ENCODE data around the gene PIP4K2C.

DNA sequence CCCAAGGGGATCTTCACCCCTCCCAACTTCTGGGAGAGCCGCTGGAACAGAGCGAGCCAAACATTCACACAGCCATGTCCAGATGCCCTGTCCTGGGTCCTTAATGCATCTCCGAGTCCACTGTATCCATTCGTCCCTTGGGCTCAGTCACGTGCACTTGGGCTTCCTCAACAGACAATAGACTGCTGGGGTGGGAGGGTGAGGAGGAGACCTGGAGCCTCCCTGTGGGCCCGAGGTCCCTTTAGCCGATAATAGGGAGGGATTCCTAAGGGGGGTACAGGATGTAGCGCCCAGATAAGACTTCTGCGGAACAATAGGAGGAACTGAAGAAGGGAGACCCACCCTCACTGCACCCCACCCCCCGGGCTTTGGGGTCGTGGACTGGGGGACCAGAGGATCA, 26.9 kb downstream of the PIP4K2C start:
- TF ChIP-seq ZNF331 (CRISPR knock-in tag; IDR thresholded peaks at IDR 0.05; ENCODE audit: low read depth) = no peak
- no peak for TF ChIP-seq POLR2AphosphoS5 (IDR thresholded peaks at IDR 0.05; ENCODE audit: low read depth)
- TF ChIP-seq, protein P1, sequence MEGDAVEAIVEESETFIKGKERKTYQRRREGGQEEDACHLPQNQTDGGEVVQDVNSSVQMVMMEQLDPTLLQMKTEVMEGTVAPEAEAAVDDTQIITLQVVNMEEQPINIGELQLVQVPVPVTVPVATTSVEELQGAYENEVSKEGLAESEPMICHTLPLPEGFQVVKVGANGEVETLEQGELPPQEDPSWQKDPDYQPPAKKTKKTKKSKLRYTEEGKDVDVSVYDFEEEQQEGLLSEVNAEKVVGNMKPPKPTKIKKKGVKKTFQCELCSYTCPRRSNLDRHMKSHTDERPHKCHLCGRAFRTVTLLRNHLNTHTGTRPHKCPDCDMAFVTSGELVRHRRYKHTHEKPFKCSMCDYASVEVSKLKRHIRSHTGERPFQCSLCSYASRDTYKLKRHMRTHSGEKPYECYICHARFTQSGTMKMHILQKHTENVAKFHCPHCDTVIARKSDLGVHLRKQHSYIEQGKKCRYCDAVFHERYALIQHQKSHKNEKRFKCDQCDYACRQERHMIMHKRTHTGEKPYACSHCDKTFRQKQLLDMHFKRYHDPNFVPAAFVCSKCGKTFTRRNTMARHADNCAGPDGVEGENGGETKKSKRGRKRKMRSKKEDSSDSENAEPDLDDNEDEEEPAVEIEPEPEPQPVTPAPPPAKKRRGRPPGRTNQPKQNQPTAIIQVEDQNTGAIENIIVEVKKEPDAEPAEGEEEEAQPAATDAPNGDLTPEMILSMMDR (conservative IDR thresholded peaks at IDR 0.05; ENCODE audit: low read depth in 2 of 2) = no peak
- TF ChIP-seq EZH2 (IDR thresholded peaks at IDR 0.05; ENCODE audit: low read depth, unreplicated experiment) = no peak
- TF ChIP-seq NANOG (IDR thresholded peaks at IDR 0.05; ENCODE audit: borderline replicate concordance) = no peak
- TF ChIP-seq, protein P2, sequence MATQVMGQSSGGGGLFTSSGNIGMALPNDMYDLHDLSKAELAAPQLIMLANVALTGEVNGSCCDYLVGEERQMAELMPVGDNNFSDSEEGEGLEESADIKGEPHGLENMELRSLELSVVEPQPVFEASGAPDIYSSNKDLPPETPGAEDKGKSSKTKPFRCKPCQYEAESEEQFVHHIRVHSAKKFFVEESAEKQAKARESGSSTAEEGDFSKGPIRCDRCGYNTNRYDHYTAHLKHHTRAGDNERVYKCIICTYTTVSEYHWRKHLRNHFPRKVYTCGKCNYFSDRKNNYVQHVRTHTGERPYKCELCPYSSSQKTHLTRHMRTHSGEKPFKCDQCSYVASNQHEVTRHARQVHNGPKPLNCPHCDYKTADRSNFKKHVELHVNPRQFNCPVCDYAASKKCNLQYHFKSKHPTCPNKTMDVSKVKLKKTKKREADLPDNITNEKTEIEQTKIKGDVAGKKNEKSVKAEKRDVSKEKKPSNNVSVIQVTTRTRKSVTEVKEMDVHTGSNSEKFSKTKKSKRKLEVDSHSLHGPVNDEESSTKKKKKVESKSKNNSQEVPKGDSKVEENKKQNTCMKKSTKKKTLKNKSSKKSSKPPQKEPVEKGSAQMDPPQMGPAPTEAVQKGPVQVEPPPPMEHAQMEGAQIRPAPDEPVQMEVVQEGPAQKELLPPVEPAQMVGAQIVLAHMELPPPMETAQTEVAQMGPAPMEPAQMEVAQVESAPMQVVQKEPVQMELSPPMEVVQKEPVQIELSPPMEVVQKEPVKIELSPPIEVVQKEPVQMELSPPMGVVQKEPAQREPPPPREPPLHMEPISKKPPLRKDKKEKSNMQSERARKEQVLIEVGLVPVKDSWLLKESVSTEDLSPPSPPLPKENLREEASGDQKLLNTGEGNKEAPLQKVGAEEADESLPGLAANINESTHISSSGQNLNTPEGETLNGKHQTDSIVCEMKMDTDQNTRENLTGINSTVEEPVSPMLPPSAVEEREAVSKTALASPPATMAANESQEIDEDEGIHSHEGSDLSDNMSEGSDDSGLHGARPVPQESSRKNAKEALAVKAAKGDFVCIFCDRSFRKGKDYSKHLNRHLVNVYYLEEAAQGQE (IDR thresholded peaks at IDR 0.05; ENCODE audit: unreplicated experiment) = no peak
- no peak for TF ChIP-seq EZH2phosphoT487 (IDR thresholded peaks at IDR 0.05; ENCODE audit: unreplicated experiment)
- TF ChIP-seq, protein P3, sequence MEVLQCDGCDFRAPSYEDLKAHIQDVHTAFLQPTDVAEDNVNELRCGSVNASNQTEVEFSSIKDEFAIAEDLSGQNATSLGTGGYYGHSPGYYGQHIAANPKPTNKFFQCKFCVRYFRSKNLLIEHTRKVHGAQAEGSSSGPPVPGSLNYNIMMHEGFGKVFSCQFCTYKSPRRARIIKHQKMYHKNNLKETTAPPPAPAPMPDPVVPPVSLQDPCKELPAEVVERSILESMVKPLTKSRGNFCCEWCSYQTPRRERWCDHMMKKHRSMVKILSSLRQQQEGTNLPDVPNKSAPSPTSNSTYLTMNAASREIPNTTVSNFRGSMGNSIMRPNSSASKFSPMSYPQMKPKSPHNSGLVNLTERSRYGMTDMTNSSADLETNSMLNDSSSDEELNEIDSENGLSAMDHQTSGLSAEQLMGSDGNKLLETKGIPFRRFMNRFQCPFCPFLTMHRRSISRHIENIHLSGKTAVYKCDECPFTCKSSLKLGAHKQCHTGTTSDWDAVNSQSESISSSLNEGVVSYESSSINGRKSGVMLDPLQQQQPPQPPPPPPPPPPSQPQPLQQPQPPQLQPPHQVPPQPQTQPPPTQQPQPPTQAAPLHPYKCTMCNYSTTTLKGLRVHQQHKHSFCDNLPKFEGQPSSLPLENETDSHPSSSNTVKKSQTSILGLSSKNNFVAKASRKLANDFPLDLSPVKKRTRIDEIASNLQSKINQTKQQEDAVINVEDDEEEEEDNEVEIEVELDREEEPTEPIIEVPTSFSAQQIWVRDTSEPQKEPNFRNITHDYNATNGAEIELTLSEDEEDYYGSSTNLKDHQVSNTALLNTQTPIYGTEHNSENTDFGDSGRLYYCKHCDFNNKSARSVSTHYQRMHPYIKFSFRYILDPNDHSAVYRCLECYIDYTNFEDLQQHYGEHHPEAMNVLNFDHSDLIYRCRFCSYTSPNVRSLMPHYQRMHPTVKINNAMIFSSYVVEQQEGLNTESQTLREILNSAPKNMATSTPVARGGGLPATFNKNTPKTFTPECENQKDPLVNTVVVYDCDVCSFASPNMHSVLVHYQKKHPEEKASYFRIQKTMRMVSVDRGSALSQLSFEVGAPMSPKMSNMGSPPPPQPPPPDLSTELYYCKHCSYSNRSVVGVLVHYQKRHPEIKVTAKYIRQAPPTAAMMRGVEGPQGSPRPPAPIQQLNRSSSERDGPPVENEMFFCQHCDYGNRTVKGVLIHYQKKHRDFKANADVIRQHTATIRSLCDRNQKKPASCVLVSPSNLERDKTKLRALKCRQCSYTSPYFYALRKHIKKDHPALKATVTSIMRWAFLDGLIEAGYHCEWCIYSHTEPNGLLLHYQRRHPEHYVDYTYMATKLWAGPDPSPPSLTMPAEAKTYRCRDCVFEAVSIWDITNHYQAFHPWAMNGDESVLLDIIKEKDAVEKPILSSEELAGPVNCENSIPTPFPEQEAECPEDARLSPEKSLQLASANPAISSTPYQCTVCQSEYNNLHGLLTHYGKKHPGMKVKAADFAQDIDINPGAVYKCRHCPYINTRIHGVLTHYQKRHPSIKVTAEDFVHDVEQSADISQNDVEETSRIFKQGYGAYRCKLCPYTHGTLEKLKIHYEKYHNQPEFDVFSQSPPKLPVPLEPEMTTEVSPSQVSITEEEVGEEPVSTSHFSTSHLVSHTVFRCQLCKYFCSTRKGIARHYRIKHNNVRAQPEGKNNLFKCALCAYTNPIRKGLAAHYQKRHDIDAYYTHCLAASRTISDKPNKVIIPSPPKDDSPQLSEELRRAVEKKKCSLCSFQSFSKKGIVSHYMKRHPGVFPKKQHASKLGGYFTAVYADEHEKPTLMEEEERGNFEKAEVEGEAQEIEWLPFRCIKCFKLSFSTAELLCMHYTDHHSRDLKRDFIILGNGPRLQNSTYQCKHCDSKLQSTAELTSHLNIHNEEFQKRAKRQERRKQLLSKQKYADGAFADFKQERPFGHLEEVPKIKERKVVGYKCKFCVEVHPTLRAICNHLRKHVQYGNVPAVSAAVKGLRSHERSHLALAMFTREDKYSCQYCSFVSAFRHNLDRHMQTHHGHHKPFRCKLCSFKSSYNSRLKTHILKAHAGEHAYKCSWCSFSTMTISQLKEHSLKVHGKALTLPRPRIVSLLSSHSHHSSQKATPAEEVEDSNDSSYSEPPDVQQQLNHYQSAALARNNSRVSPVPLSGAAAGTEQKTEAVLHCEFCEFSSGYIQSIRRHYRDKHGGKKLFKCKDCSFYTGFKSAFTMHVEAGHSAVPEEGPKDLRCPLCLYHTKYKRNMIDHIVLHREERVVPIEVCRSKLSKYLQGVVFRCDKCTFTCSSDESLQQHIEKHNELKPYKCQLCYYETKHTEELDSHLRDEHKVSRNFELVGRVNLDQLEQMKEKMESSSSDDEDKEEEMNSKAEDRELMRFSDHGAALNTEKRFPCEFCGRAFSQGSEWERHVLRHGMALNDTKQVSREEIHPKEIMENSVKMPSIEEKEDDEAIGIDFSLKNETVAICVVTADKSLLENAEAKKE (CRISPR knock-in tag; IDR thresholded peaks at IDR 0.05) = no peak
